Suprapubic skin (tissue), 4 donors: Measurements from ENCODE around the gene C19orf81. TPM values are rescaled to one million over a fixed set of nuclear protein-coding genes. Genes with fewer than 3 reads are reported as not detected.

Experiments used
- DNase-seq, 2 donors: peaks; one replicate each; pipeline ENCODE4 v3.0.0-alpha.2; 2019; ENCODE audit warnings: low spot score in 2 of 2
- H3K27ac ChIP-seq: fragments of 200-600 bp; sonication (generic); one replicate; pipeline ENCODE4 v1.5.1; 2019
- H3K27me3 ChIP-seq: fragments of 200-600 bp; sonication (generic); one replicate; pipeline ENCODE4 v1.5.1; 2019
- H3K36me3 ChIP-seq: fragments of 200-600 bp; sonication (generic); one replicate; pipeline ENCODE4 v1.5.1; 2019
- H3K4me1 ChIP-seq: fragments of 200-600 bp; sonication (generic); one replicate; pipeline ENCODE4 v1.5.1; 2019
- H3K4me3 ChIP-seq: fragments of 200-600 bp; sonication (generic); one replicate; pipeline ENCODE4 v1.5.1; 2019; ENCODE audit warnings: mild to moderate bottlenecking
- H3K9me3 ChIP-seq: fragments of 200-600 bp; sonication (generic); one replicate; pipeline ENCODE4 v1.5.1; 2019
- CTCF ChIP-seq, 2 donors: fragments of 200-600 bp in 1 of 2; fragments of 450-650 bp in 1 of 2; sonication (generic) in 1 of 2; IDR thresholded peaks; one replicate each; pipeline ENCODE4 v1.5.1; 2016 to 2019; ENCODE audit warnings: antibody characterized with exemption in 2 of 2, mild to moderate bottlenecking in 1 of 2, moderate library complexity in 1 of 2
- EP300 ChIP-seq: sonication (generic); formaldehyde crosslinking; IDR thresholded peaks from one replicate; pipeline ENCODE4 v1.6.1; 2017; ENCODE audit warnings: antibody characterized with exemption
- POLR2A ChIP-seq, 2 donors: fragments of 450-650 bp; IDR thresholded peaks; one replicate each; pipeline ENCODE4 v1.6.1; 2017; ENCODE audit warnings: antibody characterized with exemption in 2 of 2, mild to moderate bottlenecking in 2 of 2, moderate library complexity in 2 of 2
- POLR2AphosphoS5 ChIP-seq, 3 donors: sonication (generic); formaldehyde crosslinking; IDR thresholded peaks; one replicate each; pipeline ENCODE4 v1.6.1; 2017; ENCODE audit warnings: antibody characterized with exemption in 3 of 3
- WGBS: methylation state at CpG from one replicate; pipeline ENCODE4 v1.1.5; 2018; 5-methylcytosine and 5-hydroxymethylcytosine counted together
- total RNA-seq, 4 donors: library from RNA; depleted of rRNA; stranded (reverse); fragments of >200 nt; gene quantifications; one replicate each; pipeline ENCODE4 v1.1.0, GENCODE V29; 2016

C19orf81 gene
- total RNA-seq, 4 donors from 2014 or later: 19.8 TPM; not detected in 3

GRCh38 chr19:50664204-50664603 is 15.0 kb downstream of the C19orf81 start:
- TF ChIP-seq POLR2A (IDR thresholded peaks at IDR 0.05): no peak
- TF ChIP-seq POLR2AphosphoS5 (IDR thresholded peaks at IDR 0.05): no peak
- TF ChIP-seq EP300: no peak
- no peak for TF ChIP-seq CTCF (IDR thresholded peaks at IDR 0.05)
- no peak for DNase-seq
- peaks cover 91% of the 10 kb centered on the region for H3K27me3 ChIP-seq
- H3K4me3 ChIP-seq: no peak overlapping the region
- no peaks in the 10 kb centered on the region for H3K9me3 ChIP-seq
- H3K36me3 ChIP-seq: no peaks in the 10 kb centered on the region
- H3K27ac ChIP-seq: no peak overlapping the region
- peaks cover 23% of the 10 kb centered on the region for H3K4me1 ChIP-seq
- 89% methylated on average over 6 of the region's 6 CpGs for WGBS

- Histone ChIP-seq H3K27me3 (peaks cover 91% of the 10 kb centered on the region), H3K4me3 (no peak overlapping the region), H3K36me3 (no peaks in the 10 kb centered on the region), H3K27ac (no peak overlapping the region), H3K4me1 (peaks cover 20% of the 10 kb centered on the region), H3K9me3 (no peaks in the 10 kb centered on the region)
- 49% methylated on average over 6 of the region's 47 CpGs for WGBS
- no peak for DNase-seq
- no peak for TF ChIP-seq POLR2A (IDR thresholded peaks at IDR 0.05)
Observed at GRCh38 chr19:50666346-50667176, 17.3 kb downstream of the C19orf81 start.

- H3K27ac ChIP-seq: no peak overlapping the region
- WGBS: no CpG with 5 or more reads among the region's 56 CpGs
- DNase-seq: no peak
- H3K4me3 ChIP-seq: peak overlapping the region; percentile 18
- no peaks in the 10 kb centered on the region for H3K36me3 ChIP-seq
- H3K9me3 ChIP-seq: no peaks in the 10 kb centered on the region
- H3K27me3 ChIP-seq: peaks cover 91% of the 10 kb centered on the region
- H3K4me1 ChIP-seq: peaks cover 20% of the 10 kb centered on the region
- TF ChIP-seq EP300: no peak
- no peak for TF ChIP-seq POLR2A (IDR thresholded peaks at IDR 0.05)
- no peak for TF ChIP-seq POLR2AphosphoS5 (IDR thresholded peaks at IDR 0.05)
- TF ChIP-seq CTCF (IDR thresholded peaks at IDR 0.05): no peak
Observed at GRCh38 chr19:50667177-50667758, 18.0 kb downstream of the C19orf81 start.

GRCh38 chr19:50667759-50668231 is 18.6 kb downstream of the C19orf81 start:
- H3K36me3 ChIP-seq: no peaks in the 10 kb centered on the region
- DNase-seq: no peak
- peaks cover 20% of the 10 kb centered on the region for H3K4me1 ChIP-seq
- peak overlapping the region; percentile 18 for H3K4me3 ChIP-seq
- no CpG with 5 or more reads among the region's 58 CpGs for whole genome bisulfite sequencing
- H3K27me3 ChIP-seq: peaks cover 91% of the 10 kb centered on the region
- H3K27ac ChIP-seq: no peak overlapping the region
- TF ChIP-seq POLR2AphosphoS5 (IDR thresholded peaks at IDR 0.05) (no peak), EP300 (no peak), CTCF (IDR thresholded peaks at IDR 0.05) (no peak), POLR2A (IDR thresholded peaks at IDR 0.05) (no peak)
- no peaks in the 10 kb centered on the region for H3K9me3 ChIP-seq

- no peak overlapping the region for H3K4me3 ChIP-seq
- peaks cover 91% of the 10 kb centered on the region for H3K27me3 ChIP-seq
- peaks cover 20% of the 10 kb centered on the region for H3K4me1 ChIP-seq
- no peak overlapping the region for H3K27ac ChIP-seq
- no peaks in the 10 kb centered on the region for H3K9me3 ChIP-seq
- no CpG with 5 or more reads among the region's 49 CpGs for WGBS
- no peaks in the 10 kb centered on the region for H3K36me3 ChIP-seq
- DNase-seq: no peak
- TF ChIP-seq POLR2AphosphoS5 (IDR thresholded peaks at IDR 0.05) (no peak), EP300 (no peak), CTCF (IDR thresholded peaks at IDR 0.05) (no peak), POLR2A (IDR thresholded peaks at IDR 0.05) (no peak)
Observed at GRCh38 chr19:50668416-50668815, 19.2 kb downstream of the C19orf81 start.
